Esophagus muscularis mucosa (tissue), 3 donors: ENCODE data around the gene CLDN6.

Source experiments
- POLR2A ChIP-seq: fragments of 450-650 bp; IDR thresholded peaks from one replicate; pipeline ENCODE4 v1.6.1; 2017; ENCODE audit warnings: antibody characterized with exemption, moderate library complexity, mild to moderate bottlenecking, low read depth
- POLR2AphosphoS5 ChIP-seq, 2 donors: sonication (generic); formaldehyde crosslinking; IDR thresholded peaks; one replicate each; pipeline ENCODE4 v1.6.1; 2017; ENCODE audit warnings: antibody characterized with exemption in 2 of 2
- TF ChIP-seq, protein P1 (sequence below), 3 experiments: fragments of 200-600 bp in 2 of 3; fragments of 450-650 bp in 1 of 3; sonication (generic) in 2 of 3; IDR thresholded peaks; one replicate each; pipeline ENCODE4 v1.5.1; 2017 to 2019; ENCODE audit warnings: antibody characterized with exemption in 3 of 3, mild to moderate bottlenecking in 2 of 3, moderate library complexity in 1 of 3

DNA sequence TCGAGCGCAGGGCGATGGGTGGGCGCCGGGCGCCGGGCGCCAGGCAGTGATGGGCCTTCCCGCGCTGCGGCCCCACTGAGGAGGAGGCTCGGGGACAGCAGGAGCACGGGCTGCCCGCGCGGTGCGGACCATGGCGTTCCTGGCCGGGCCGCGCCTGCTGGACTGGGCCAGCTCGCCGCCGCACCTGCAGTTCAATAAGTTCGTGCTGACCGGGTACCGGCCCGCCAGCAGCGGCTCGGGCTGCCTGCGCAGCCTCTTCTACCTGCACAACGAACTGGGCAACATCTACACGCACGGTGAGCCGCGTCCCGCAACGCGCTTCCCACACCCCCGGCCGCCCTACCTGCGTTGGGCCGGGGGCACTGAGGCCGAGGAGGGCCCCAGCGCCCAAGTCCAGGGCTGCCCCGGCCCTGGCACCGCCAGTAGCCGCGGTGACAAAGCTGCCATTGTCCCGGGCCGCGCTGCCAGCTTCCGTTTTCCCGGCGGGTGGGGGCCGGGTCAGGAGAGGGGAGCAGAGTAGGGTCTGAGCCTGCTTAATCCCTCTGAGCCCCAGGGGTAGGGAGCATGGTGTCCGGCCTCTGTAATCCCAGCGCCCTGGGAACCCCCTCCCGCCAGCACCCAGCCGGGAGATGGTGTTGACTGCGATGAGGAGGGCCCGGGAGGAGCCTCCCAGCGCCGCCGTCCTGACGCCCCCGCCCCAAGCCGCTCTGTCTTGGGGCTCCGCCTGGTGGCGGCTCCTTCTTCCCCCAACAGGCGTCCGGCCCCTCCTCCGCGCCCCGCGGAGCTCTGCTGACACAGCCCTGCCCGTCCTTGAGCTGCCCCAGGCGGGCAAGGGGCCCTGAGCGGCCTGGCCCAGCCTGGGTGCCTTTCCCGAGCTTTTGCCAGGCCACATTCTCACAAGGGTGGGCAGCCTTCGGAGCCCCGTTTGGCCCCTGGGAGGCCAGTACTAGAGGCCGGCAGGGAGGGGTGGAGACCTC is 48.1 kb downstream of the CLDN6 start:
- TF ChIP-seq POLR2A (no peak), POLR2AphosphoS5 (IDR thresholded peaks at IDR 0.05) (no peak)
- TF ChIP-seq, protein P1, sequence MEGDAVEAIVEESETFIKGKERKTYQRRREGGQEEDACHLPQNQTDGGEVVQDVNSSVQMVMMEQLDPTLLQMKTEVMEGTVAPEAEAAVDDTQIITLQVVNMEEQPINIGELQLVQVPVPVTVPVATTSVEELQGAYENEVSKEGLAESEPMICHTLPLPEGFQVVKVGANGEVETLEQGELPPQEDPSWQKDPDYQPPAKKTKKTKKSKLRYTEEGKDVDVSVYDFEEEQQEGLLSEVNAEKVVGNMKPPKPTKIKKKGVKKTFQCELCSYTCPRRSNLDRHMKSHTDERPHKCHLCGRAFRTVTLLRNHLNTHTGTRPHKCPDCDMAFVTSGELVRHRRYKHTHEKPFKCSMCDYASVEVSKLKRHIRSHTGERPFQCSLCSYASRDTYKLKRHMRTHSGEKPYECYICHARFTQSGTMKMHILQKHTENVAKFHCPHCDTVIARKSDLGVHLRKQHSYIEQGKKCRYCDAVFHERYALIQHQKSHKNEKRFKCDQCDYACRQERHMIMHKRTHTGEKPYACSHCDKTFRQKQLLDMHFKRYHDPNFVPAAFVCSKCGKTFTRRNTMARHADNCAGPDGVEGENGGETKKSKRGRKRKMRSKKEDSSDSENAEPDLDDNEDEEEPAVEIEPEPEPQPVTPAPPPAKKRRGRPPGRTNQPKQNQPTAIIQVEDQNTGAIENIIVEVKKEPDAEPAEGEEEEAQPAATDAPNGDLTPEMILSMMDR (IDR thresholded peaks at IDR 0.05): peak in 2 of 3 experiments; percentile 19 to 33
